SIG-M5 treated with dmso at 0.1 percent for 504 hours (cell line): ENCODE measurements around the gene NUDC.
"Not testable (repeated sequence)": the region's sequence is repeated elsewhere in the genome, so short reads cannot be mapped to it uniquely, and the experiment has no call there.

Source experiments
- DNase-seq: peaks from one replicate; lab custom pipeline; 2025; ENCODE audit not compliant: unreplicated experiment; lab: John Stamatoyannopoulos, UW

Gene NUDC

DNA sequence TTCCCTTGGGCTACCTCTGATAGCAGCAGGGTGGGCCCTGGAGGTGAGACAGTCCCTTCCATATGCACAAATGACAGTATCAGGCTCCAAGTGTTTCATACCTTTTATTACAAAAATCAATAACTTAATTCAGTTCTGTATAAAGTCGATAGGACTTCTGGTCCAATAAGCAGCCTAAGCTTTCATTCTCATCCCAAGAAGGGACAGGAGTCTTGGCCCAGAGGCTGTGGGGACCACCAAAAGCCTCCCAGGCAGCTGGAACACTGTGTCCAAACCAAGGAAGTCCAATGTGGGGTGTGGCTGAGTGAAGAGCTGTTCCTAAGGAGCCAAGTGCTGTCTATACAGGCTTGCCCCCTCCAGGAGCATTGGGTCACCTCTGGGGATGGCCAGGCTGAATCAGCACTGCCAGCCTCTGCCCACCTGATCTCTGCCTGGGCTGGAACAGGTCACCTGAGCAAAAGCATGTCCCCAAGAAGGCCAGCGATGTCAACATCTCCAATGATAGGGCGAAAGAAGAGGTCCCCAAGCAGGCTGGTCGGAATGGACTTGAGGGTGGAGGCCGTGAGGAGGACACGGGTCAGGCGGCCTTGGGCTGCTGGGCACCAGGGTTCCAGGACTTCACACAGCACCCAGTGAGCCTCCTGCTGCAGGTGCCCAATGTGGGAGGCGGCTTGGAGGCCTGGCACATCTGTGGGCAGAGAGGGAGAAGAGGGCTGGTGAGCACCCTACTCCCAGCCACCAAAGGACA, 10.0 kb upstream of the NUDC start:
- no peak for DNase-seq

DNA sequence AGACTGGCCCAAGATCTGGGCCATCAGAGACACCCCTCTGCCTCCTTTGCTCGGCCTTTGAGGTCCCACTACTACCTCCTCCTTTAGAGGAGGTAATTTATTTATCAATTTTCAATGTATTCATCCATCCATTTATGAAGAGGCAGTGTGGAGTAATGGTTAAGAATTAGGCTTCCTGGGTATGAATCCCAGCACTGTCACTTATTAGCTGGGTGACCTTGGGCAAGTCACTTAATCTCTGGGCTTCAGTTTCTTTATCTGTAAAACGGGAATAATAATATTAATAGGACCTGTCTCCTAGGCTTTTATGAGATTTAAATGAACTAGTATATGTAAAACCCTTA, 9.4 kb upstream of the NUDC start:
- no peak for DNase-seq

GRCh38 chr1:26913389-26913753, 8.2 kb upstream of the NUDC start:
- no peak for DNase-seq

DNA sequence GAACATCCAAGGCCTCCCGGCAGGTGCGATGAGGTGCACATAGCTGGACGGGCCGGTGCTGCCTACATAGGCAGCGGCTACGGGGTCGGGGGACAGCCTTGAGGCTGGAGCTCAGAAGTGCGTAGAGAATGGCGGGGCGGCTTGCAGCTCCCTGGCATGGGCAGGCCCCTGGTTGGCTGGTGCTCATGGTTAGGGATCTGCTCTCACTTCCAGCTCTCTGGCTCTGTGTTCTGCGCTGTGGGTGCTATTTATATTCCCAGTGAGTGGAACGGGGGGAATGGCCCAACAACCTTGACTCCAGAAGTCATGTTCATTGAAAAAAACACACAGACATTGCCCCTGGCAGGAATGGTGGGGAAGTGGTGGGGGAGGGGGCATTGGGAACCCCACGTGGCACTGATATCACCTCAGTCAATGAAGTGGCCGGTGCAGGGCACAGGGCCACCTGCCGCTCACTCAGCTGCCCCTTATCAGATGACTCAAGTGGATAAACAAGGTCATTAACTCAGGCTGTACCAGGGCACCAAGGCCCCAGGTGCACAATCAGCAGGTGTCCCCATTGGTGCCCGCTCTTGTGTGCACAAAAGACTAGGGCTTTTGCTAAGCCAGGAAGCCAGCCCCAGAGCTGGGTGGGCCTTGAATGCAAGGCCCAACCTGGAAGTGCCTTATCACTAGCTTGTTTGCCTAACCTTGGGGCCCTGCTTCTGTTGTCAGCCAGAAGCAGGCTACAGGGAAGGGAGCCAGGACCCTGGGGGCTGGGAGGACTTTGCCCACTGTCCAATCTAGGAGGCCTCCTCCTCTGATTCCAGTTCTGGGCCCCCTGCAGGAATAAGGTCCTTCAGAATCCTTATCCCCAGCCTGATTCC, 7.6 kb upstream of the NUDC start, which contains the start of gene NR0B2:
Gene NR0B2, minus strand, starts transcription at position 222 of the 866 bp plus-strand sequence. Its CDS starts 35 bp downstream, at position 187.
- no peak for DNase-seq

GRCh38 chr1:26915204-26915842, 6.2 kb upstream of the NUDC start:
- DNase-seq, result no peak

GRCh38 chr1:26921126-26921539, 410 bp upstream of the NUDC start:
- DNase-seq, result no peak

DNA sequence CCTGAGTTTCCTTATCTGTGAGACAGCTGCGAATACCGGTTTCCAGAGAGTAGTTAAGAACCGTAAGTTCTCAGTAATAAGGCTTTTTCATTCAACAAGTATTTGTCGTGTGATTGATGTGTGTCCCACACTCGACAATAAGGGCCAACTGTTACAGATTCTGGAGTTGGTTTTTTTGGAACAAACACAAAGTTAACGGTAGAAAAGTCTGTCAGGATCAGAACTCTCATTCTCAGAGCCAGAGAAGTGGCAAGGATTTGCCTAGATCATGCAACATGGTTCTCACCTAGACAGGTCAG, 837 bp downstream of the NUDC start:
- DNase-seq, result no peak

DNA sequence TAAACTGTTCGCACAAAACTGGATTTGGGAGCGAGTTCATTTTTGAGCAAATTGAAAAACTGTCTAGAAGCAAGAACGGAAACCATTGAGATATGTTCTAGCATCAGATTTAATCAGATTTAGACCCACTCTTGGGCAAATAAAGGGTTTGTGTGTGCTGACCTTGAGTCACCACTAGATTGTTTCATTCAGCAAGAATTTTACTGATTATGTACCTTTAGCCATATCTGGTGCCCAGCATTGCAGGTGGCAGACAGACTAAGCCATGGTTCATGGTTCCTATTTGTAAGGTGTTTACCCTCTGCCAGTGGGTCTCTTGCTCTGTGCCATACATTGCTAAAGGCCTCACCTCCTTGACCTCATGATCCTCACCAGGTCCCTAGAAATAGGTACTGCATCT, 1.4 kb downstream of the NUDC start:
- DNase-seq, result no peak

DNA sequence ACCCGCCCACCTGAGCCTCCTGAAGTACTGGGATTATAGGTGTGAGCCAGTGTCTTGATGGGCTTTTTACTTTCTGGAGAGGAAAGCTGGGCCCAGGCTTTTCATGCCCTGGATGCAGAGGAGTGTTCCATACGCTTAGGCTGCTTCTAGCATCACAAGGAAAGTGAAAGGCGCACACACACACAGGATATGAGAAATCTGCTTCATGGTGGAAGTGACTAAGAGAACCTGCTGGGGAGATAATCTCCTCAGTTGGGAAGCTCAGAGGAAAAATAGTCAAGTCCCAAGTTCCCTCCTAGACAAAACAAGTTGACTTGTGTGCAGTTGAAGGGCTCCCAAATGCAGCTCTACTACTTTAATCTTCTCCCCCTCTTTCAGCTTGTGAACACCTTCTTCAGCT, 2.2 kb downstream of the NUDC start:
- DNase-seq, result no peak

- DNase-seq, result peak; percentile 92
These were observed 11.0 kb downstream of the NUDC start for GRCh38 chr1:26932531-26932930.

- DNase-seq, result no peak
These were observed 15.3 kb downstream of the NUDC start for GRCh38 chr1:26936823-26937222.

DNA sequence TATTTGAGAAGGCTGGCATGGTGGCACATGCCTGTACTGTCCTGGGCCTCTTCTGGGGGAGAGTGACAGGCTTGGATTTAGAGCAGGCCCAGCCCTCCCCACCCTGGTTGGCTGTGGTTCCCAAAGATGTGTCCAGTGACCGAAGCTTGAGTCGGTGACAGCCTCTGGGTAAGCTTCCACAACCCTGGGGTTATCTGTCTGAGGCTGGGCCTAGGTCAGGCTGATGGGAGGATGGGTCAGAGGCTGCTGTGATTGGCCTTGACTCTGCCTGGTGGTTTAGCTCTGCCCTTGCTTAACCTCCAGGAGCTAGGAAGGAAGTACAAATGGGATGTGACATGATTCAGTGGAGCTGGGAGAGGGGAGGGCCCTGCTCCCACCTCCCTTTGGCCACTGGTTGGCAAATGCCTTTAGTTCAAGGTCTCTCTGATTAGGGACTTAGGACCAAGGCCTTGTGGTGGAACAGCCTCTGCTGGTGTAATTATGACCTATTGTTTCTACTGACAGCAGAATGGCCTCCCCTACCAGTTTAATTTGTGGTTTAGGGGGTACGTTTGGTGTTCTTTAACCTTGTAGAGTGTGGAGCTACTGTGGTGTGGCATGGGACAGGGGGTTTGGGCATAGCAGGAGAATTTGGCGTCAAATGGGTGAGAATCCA, 16.6 kb downstream of the NUDC start:
- no peak for DNase-seq

DNA sequence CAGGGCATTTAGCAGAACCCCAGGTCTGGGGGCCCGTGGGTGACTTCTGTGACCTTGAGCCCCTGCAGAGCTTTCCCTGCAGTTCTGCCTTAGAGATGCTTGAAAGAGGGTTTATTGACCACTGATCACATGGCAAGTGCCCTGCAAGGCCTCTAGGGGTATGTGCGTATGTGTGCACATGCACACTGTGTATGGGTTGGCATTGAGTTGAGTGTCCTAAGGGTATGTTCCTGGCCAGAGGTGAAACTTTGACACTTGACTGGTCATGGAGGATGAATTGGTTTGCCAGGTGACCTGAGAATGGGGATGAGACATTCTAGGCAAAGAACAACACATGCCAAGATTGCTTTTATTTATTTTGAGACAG, 17.1 kb downstream of the NUDC start:
- no peak for DNase-seq

DNA sequence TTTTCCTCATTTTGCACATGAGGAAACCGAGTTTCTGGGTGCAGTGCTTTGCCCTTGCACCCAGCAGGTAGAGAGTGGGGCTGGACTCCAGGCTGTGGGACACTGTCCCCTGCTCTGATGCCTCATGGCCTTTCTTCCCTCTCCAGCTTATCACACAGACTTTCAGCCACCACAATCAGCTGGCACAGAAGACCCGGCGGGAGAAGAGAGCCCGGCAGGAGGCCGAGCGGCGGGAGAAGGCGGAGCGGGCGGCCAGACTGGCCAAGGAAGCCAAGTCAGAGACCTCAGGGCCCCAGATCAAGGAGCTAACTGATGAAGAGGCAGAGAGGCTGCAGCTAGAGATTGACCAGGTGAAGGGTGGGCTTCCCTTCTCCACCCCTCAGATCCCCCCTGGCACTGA, 19.8 kb downstream of the NUDC start:
- DNase-seq, result no peak

DNA sequence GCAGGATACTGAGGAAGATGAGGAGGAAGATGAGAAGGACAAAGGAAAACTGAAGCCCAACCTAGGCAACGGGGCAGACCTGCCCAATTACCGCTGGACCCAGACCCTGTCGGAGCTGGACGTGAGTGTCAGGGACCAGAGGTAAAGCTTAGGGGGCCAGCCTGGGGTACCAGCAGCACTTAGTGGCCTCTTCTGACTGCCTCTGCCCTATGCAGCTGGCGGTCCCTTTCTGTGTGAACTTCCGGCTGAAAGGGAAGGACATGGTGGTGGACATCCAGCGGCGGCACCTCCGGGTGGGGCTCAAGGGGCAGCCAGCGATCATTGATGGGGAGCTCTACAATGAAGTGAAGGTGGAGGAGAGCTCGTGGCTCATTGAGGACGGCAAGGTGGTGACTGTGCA, 21.1 kb downstream of the NUDC start:
- DNase-seq, result no peak

GRCh38 chr1:26945138-26945537, 23.6 kb downstream of the NUDC start:
- DNase-seq, result no peak

DNA sequence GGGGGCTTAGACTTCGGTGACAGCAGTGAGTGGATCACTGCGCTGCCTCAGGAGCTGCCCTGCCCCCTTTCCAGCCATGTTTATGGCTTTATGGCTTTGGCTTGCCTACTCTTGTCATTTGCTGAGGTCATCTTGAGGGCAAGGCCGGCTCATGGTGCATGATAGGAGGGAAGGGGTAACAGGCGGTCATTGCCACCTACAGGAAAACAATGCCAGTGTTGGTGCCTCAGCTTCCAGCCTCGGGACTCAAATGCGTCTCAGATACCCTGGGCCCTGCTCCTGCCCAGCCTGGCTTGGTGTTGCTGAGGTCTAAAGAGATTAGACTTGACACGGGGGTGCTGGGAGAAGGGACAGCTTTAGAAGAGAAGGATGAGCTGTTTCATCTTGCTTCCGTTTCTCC, 24.2 kb downstream of the NUDC start:
- DNase-seq, result no peak

GRCh38 chr1:26946270-26946669, 24.7 kb downstream of the NUDC start:
- DNase-seq, result no peak

DNA sequence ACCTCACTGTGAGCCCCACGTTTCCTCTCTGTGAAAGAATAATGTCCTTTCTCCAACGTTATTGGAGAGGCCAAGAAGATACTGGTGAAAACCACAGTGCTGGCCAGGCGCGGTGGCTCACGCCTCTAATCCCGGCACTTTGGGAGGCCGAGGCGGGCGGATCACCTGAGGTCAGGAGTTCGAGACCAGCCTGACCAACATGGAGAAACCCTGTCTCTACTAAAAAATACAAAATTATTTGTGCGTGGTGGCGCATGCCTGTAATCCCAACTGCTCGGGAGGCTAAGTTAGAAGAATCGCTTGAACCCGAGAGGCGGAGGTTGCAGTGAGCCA, 27.1 kb downstream of the NUDC start:
- DNase-seq, result not testable (repeated sequence)

- no peak for DNase-seq
These were observed 27.9 kb downstream of the NUDC start for GRCh38 chr1:26949266-26949925.

DNA sequence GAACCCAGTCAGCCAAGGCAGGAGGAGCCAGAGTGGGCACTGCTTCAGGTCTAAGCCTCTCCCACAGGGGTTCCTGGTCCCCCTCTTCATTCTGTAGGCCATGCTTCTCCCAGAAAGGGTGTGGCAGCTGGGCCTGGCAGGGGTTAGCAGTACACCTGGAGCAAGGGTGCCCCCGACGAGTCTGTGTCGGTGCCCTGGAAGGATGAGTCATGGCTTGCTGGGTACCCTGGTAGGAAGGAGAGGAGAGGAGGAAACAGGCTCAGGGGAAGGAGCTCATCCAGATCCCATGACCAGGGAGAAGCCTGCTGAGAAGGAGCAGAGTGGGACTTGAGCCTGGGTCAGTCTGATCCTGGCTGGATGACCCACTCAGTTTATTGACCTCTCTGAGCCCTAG, 28.4 kb downstream of the NUDC start:
- no peak for DNase-seq
